ENCODE data around the gene AGMO.
A peak's percentile ranks its signal among the peaks of the same experiment; 100 is the strongest.

Gene AGMO

DNA sequence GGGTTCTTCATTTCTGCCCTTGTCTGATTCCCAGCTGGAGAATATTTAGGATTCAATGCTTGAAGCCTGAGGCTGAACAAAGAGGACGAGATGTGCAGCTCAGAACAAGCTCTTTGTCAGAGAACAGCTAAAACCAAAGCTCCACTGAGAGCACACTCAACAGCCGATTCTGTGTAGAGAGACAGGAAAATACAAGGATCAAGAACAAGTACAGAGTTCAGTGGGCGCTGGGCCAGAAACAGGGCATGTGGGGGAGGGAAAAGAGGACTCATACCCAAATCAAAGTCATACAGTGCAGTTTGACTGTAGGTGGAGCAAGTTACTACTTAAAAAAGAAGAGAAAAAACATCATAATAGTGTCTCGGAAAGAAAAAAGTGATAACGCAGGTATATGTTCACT lies at the start of gene AGMO:
AGMO (minus strand) TSS at position 181 of the 400 bp plus-strand sequence.
- H3K4me3 ChIP-seq (ENCODE audit: low read depth, low read length), result no peak within 1 kb of the TSS
- in situ Hi-C loops (cut with HindIII; ENCODE audit: low sequenced_read_pairs), result no loop called here

DNA sequence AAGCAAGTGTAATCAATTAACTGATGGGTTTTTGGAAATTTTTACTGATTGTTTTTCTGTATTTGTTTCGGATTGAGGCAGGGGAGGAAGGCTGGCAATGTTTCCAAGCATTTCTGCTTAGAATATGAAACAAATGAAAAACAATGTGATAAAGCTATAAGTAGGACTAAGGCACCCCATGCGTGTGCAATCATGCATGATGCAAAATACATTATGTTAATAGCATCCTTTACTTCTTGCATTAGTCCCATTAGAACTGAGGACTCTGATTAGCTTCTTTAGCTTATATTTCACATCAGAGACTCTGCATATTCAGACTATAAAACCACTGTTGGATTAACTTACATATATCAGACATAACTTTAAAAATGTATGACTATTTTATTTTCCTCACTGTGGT lies 48.7 kb upstream of the AGMO start:
- TF ChIP-seq, protein P1, sequence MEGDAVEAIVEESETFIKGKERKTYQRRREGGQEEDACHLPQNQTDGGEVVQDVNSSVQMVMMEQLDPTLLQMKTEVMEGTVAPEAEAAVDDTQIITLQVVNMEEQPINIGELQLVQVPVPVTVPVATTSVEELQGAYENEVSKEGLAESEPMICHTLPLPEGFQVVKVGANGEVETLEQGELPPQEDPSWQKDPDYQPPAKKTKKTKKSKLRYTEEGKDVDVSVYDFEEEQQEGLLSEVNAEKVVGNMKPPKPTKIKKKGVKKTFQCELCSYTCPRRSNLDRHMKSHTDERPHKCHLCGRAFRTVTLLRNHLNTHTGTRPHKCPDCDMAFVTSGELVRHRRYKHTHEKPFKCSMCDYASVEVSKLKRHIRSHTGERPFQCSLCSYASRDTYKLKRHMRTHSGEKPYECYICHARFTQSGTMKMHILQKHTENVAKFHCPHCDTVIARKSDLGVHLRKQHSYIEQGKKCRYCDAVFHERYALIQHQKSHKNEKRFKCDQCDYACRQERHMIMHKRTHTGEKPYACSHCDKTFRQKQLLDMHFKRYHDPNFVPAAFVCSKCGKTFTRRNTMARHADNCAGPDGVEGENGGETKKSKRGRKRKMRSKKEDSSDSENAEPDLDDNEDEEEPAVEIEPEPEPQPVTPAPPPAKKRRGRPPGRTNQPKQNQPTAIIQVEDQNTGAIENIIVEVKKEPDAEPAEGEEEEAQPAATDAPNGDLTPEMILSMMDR (IDR thresholded peaks at IDR 0.05; ENCODE audit: low read depth, low read length), result no peak
- no peak overlapping the region for H3K4me3 ChIP-seq (ENCODE audit: low read depth, low read length)
- in situ Hi-C loops (cut with HindIII; ENCODE audit: low sequenced_read_pairs), result no loop called here
- DNase-seq (ENCODE audit: low read depth, low spot score), result no peak

More for the DNA sequence above, at the start of gene AGMO:
- DNase-seq (ENCODE audit: low read depth, low spot score), result peak; percentile 41
- TF ChIP-seq, protein P1 (IDR thresholded peaks at IDR 0.05; ENCODE audit: low read depth, low read length), result no peak

- TF ChIP-seq, protein P1 (IDR thresholded peaks at IDR 0.05; ENCODE audit: low read depth, low read length), result no peak
- in situ Hi-C loops (cut with HindIII; ENCODE audit: low sequenced_read_pairs), result no loop called here
- no peak for DNase-seq (ENCODE audit: low read depth, low spot score)
- H3K4me3 ChIP-seq (ENCODE audit: low read depth, low read length), result no peak overlapping the region
These were observed 47.5 kb upstream of the AGMO start for GRCh38 chr7:15609287-15609686.

GRCh38 chr7:15607529-15608210 lies 45.9 kb upstream of the AGMO start:
- no peak for DNase-seq (ENCODE audit: low read depth, low spot score)
- no peak overlapping the region for H3K4me3 ChIP-seq (ENCODE audit: low read depth, low read length)
- in situ Hi-C loops (cut with HindIII; ENCODE audit: low sequenced_read_pairs), result no loop called here
- TF ChIP-seq, protein P1 (IDR thresholded peaks at IDR 0.05; ENCODE audit: low read depth, low read length), result no peak

GRCh38 chr7:15606561-15606960 lies 44.7 kb upstream of the AGMO start:
- in situ Hi-C loops (cut with HindIII; ENCODE audit: low sequenced_read_pairs), result no loop called here
- DNase-seq (ENCODE audit: low read depth, low spot score), result no peak
- TF ChIP-seq, protein P1 (IDR thresholded peaks at IDR 0.05; ENCODE audit: low read depth, low read length), result no peak
- H3K4me3 ChIP-seq (ENCODE audit: low read depth, low read length), result no peak overlapping the region

- in situ Hi-C loops (cut with HindIII; ENCODE audit: low sequenced_read_pairs), result no loop called here
- H3K4me3 ChIP-seq (ENCODE audit: low read depth, low read length), result no peak overlapping the region
- DNase-seq (ENCODE audit: low read depth, low spot score), result no peak
- TF ChIP-seq, protein P1 (IDR thresholded peaks at IDR 0.05; ENCODE audit: low read depth, low read length), result no peak
These were observed 42.4 kb upstream of the AGMO start for GRCh38 chr7:15604166-15604565.
